ENCODE measurements around the gene CFL1. TPM values are rescaled to one million over a fixed set of nuclear protein-coding genes. Genes with fewer than 3 reads are reported as not detected.
A peak's percentile ranks its signal among the peaks of the same experiment; 100 is the strongest.

Gene CFL1
- total RNA-seq, 1 donor from 2014 or later, result 1,020 TPM

DNA sequence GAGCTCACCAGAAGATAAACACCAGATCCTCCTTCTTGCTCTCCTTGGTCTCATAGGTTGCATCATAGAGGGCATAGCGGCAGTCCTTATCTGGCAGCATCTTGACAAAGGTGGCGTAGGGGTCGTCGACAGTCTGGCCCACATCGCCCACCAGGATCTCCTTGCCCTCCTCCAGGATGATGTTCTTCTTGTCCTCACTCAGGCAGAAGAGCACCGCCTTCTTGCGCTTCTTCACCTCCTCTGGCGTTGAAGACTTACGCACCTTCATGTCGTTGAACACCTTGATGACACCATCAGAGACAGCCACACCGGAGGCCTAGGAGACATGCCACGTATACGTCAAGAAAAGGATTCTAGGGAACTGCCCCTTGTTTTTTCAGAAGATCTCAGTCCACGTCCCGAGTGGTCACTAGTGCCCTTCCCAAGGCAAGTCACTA, 2.0 kb downstream of the CFL1 start:
- H3K27me3 Mint-ChIP-seq (ENCODE audit: insufficient read depth), result no peaks in the 10 kb centered on the region
- H3K4me3 Mint-ChIP-seq, result peak overlapping the region; percentile 98
- no peak for DNase-seq (ENCODE audit: low spot score)
- H3K36me3 Mint-ChIP-seq (ENCODE audit: low read depth), result peaks cover 56% of the 10 kb centered on the region
- peaks cover 9% of the 10 kb centered on the region for H3K9me3 Mint-ChIP-seq
- intact Hi-C loops (cut with micrococcal nuclease), result loop anchor here (10.0 kb wide), 2 partner anchors 489 to 1549 kb away; partner anchors contain the start of genes B4GAT1, BRMS1, PPP1CA and TBC1D10C
- peaks cover 55% of the 10 kb centered on the region for H3K4me1 Mint-ChIP-seq (ENCODE audit: low read depth)
- H3K27ac Mint-ChIP-seq, result peak overlapping the region; percentile 80

DNA sequence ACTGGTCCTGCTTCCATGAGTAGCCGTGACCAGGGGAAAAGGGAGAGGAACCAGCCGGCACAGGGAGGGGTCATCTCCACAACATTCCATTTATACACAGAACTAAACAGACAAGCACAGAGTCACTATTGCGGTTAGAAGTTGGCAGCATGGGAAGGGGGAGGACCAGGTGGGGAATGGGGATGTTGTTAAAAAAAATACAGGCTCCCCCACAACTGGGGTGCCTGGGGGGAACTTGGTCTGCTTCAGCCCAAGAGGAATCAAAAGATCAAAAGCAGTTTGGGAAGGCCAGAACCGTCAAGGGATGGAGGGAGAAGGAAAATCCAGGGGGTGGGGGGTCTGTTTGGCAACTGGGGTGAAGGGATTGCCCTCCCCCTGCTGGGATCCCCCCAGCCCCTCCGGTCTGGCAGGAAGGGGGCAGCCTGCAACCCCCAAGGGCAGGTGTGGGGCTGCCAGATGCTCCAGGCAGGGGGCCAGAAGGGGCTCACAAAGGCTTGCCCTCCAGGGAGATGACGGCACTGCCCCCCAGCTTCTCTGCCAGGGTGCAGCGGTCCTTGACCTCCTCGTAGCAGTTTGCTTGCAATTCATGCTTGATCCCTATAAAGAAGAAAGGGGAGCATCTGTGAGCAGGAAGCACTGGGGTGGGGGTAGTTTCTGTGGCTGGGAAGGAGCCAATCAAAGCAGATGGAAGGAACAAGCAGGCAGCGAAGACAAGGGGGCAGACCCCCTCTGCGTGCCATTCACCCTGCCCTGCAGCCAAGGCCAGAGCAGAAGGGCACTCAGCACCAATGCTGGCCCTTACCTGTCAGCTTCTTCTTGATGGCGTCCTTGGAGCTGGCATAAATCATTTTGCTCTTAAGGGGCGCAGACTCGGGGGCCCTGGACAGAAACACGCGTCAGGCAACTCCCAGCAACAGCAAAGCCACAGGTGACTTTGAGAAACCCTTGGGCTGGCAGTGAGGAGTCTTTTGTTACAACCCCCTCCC, 2.8 kb downstream of the CFL1 start:
- no peak for DNase-seq (ENCODE audit: low spot score)
- intact Hi-C loops (cut with micrococcal nuclease), result loop anchor here (10.0 kb wide), 2 partner anchors 490 to 1550 kb away; partner anchors contain the start of genes B4GAT1, BRMS1, PPP1CA and TBC1D10C
- Mint-ChIP-seq H3K36me3 (ENCODE audit: low read depth) (peaks cover 55% of the 10 kb centered on the region), H3K27me3 (ENCODE audit: insufficient read depth) (no peaks in the 10 kb centered on the region), H3K4me3 (peak overlapping the region; percentile 98), H3K9me3 (peaks cover 9% of the 10 kb centered on the region), H3K27ac (peak overlapping the region; percentile 34), H3K4me1 (ENCODE audit: low read depth) (peaks cover 54% of the 10 kb centered on the region)

DNA sequence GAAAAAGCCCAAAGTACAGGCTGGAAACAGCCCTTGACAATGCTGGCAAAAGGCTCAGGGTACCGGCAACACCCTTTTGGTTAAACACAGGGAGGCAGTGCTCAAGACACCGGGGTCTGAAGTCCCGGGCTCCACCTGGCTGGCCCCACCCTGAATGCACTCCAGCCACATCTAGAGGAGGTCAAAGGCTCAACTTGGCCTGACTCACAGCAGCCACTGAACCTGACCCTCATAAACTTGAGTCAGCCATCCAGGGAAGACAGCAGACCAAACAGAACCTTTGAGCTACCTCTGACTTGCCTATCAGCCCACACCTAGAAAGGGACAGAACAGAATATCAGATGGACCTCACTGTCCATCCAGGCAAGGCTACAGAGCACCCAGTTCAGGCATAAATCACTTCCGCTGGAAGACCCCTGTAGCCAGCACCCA, 3.8 kb downstream of the CFL1 start:
- intact Hi-C loops (cut with micrococcal nuclease), result loop anchor here (10.0 kb wide), 2 partner anchors 491 to 1551 kb away; partner anchors contain the start of genes B4GAT1, BRMS1, PPP1CA and TBC1D10C
- Mint-ChIP-seq H3K4me3 (peak overlapping the region; percentile 77), H3K27me3 (ENCODE audit: insufficient read depth) (no peaks in the 10 kb centered on the region), H3K9me3 (peaks cover 9% of the 10 kb centered on the region), H3K27ac (no peak overlapping the region), H3K36me3 (ENCODE audit: low read depth) (peaks cover 55% of the 10 kb centered on the region), H3K4me1 (ENCODE audit: low read depth) (peaks cover 47% of the 10 kb centered on the region)
- DNase-seq (ENCODE audit: low spot score), result no peak

DNA sequence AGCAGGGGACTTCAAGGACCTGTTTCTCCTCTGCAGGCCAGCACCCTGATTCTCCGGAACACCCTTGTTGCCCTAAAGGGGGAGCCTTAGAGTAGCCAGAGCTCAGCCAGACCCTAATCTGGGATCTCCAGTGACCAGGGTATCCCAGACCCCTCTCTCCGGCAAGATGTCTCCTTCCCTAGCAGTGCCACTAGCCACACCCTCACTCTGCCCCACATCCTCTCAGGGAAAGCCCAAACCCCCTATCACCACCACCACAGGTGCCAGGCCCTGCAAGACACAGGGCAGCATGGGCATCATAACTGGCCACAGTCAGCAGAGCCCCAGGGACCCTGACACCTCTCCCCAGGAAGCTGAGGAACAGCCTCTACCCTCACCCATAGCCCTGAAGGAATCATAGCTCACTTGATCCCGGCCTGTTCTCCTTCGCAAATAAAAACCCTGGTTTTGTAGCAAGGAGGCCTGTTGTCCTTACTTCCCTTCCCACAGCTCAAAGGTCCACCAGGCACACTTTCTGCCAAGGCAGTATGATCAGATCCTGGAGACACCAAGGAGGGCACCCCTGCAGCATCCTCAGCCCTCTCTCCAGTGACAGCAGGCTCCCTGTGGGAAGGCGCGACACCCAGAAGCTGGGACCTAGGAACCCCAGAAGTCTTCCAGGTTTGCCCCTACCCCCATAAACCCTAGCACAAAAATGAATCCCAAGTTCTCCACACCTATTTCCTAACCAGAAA, 4.6 kb downstream of the CFL1 start:
- peak overlapping the region; percentile 7 for H3K4me3 Mint-ChIP-seq
- H3K9me3 Mint-ChIP-seq, result peaks cover 9% of the 10 kb centered on the region
- H3K27ac Mint-ChIP-seq, result peak overlapping the region; percentile 23
- DNase-seq (ENCODE audit: low spot score), result no peak
- intact Hi-C loops (cut with micrococcal nuclease), result loop anchor here (10.0 kb wide), 2 partner anchors 491 to 1551 kb away; partner anchors contain the start of genes B4GAT1, BRMS1, PPP1CA and TBC1D10C
- H3K36me3 Mint-ChIP-seq (ENCODE audit: low read depth), result peaks cover 55% of the 10 kb centered on the region
- H3K27me3 Mint-ChIP-seq (ENCODE audit: insufficient read depth), result no peaks in the 10 kb centered on the region
- peaks cover 40% of the 10 kb centered on the region for H3K4me1 Mint-ChIP-seq (ENCODE audit: low read depth)

- intact Hi-C loops (cut with micrococcal nuclease), result loop anchor here (10.0 kb wide), 2 partner anchors 492 to 1552 kb away; partner anchors contain the start of genes B4GAT1, BRMS1, PPP1CA and TBC1D10C
- Mint-ChIP-seq H3K27me3 (ENCODE audit: insufficient read depth) (peaks cover under 1% of the 10 kb centered on the region), H3K9me3 (peaks cover 9% of the 10 kb centered on the region), H3K4me1 (ENCODE audit: low read depth) (peaks cover 37% of the 10 kb centered on the region), H3K27ac (no peak overlapping the region), H3K4me3 (no peak overlapping the region), H3K36me3 (ENCODE audit: low read depth) (peaks cover 55% of the 10 kb centered on the region)
- no peak for DNase-seq (ENCODE audit: low spot score)
Measured at GRCh38 chr11:65852508-65853245, 5.3 kb downstream of the CFL1 start.

DNA sequence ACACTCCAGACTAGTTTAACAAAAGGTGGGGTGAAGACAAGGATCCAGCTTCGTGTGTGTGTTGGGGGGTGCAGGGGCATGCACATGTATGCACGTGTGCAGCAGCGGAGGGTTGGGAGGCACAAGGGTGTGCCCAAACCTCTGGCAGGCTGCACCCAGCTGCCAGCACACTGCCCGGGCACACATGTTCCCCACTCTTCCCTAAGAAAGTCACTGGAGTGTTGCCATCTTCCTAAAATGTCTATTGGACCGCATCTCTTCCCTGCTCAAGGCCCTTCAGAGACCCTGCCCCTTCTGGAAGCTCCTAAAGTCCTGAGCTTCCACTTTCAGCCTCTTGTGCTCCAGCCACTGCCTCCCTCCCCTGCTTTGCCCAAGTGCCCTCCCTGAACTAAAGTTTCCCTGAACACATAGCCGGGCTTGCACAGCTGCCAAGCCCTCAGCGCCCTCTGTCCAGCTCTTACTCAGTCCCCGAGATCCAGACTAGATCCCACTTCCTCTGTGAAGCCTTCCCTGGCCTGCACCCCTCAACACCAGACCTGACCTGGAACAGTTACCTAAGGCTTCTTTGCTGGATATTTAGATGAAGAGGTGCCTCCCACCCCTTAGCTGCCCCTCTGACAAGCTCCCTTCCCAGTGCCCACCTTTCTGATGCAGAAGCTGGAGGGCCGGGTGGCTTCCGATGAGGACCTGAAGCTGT, 6.0 kb downstream of the CFL1 start:
- Mint-ChIP-seq H3K27me3 (ENCODE audit: insufficient read depth) (peaks cover 1% of the 10 kb centered on the region), H3K4me3 (no peak overlapping the region), H3K27ac (no peak overlapping the region), H3K9me3 (peaks cover 9% of the 10 kb centered on the region), H3K4me1 (ENCODE audit: low read depth) (peaks cover 37% of the 10 kb centered on the region), H3K36me3 (ENCODE audit: low read depth) (peaks cover 54% of the 10 kb centered on the region)
- intact Hi-C loops (cut with micrococcal nuclease), result loop anchor here (10.0 kb wide), 2 partner anchors 493 to 1553 kb away; partner anchors contain the start of genes B4GAT1, BRMS1, PPP1CA and TBC1D10C
- no peak for DNase-seq (ENCODE audit: low spot score)

- peaks cover 1% of the 10 kb centered on the region for H3K27me3 Mint-ChIP-seq (ENCODE audit: insufficient read depth)
- H3K27ac Mint-ChIP-seq, result no peak overlapping the region
- intact Hi-C loops (cut with micrococcal nuclease), result loop anchor here (10.0 kb wide), 2 partner anchors 494 to 1554 kb away; partner anchors contain the start of genes B4GAT1, BRMS1, PPP1CA and TBC1D10C
- peaks cover 9% of the 10 kb centered on the region for H3K9me3 Mint-ChIP-seq
- no peak overlapping the region for H3K4me3 Mint-ChIP-seq
- H3K36me3 Mint-ChIP-seq (ENCODE audit: low read depth), result peaks cover 46% of the 10 kb centered on the region
- peaks cover 29% of the 10 kb centered on the region for H3K4me1 Mint-ChIP-seq (ENCODE audit: low read depth)
- no peak for DNase-seq (ENCODE audit: low spot score)
Measured at GRCh38 chr11:65851083-65851579, 6.8 kb downstream of the CFL1 start.

GRCh38 chr11:65850217-65851082, 7.5 kb downstream of the CFL1 start:
- peaks cover 23% of the 10 kb centered on the region for H3K4me1 Mint-ChIP-seq (ENCODE audit: low read depth)
- intact Hi-C loops (cut with micrococcal nuclease), result loop anchor here (10.0 kb wide), 2 partner anchors 494 to 1554 kb away; partner anchors contain the start of genes B4GAT1, BRMS1, PPP1CA and TBC1D10C
- DNase-seq (ENCODE audit: low spot score), result no peak
- peaks cover 39% of the 10 kb centered on the region for H3K36me3 Mint-ChIP-seq (ENCODE audit: low read depth)
- H3K4me3 Mint-ChIP-seq, result no peak overlapping the region
- no peak overlapping the region for H3K27ac Mint-ChIP-seq
- peaks cover 9% of the 10 kb centered on the region for H3K9me3 Mint-ChIP-seq
- H3K27me3 Mint-ChIP-seq (ENCODE audit: insufficient read depth), result peaks cover 1% of the 10 kb centered on the region

GRCh38 chr11:65849771-65850216, 8.2 kb downstream of the CFL1 start:
- no peak for DNase-seq (ENCODE audit: low spot score)
- no peak overlapping the region for H3K27ac Mint-ChIP-seq
- H3K36me3 Mint-ChIP-seq (ENCODE audit: low read depth), result peaks cover 35% of the 10 kb centered on the region
- peaks cover 1% of the 10 kb centered on the region for H3K27me3 Mint-ChIP-seq (ENCODE audit: insufficient read depth)
- intact Hi-C loops (cut with micrococcal nuclease), result loop anchor here (10.0 kb wide), 2 partner anchors 495 to 1555 kb away; partner anchors contain the start of genes B4GAT1, BRMS1, PPP1CA and TBC1D10C
- H3K4me1 Mint-ChIP-seq (ENCODE audit: low read depth), result peaks cover 17% of the 10 kb centered on the region
- H3K9me3 Mint-ChIP-seq, result peaks cover 9% of the 10 kb centered on the region
- H3K4me3 Mint-ChIP-seq, result no peak overlapping the region

DNA sequence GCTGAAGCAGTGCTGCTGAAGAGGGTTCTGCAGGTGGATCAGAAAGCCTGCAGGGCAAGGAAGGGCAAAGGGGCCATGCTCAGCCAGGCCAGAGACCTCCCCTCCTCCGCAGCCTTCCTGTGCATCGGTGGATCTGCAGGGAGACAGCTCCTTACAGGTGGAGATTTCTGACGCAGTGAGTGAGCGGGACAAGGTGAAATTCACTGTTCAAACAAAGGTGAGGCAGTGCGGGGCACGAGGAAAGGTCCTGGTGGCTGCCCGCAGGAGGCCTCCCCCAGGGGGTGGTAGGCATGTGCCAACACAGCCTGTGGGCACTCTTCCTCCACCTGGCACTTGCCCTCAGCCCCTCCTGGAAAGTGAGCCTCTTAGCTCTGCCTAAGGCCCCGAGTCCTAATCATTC, 8.6 kb downstream of the CFL1 start:
- intact Hi-C loops (cut with micrococcal nuclease), result no loop called here
- peaks cover 13% of the 10 kb centered on the region for H3K4me1 Mint-ChIP-seq (ENCODE audit: low read depth)

More for the DNA sequence above, 8.6 kb downstream of the CFL1 start:
- DNase-seq (ENCODE audit: low spot score), result no peak
- H3K27ac Mint-ChIP-seq, result no peak overlapping the region
- peaks cover 9% of the 10 kb centered on the region for H3K9me3 Mint-ChIP-seq
- H3K4me3 Mint-ChIP-seq, result no peak overlapping the region
- peaks cover 1% of the 10 kb centered on the region for H3K27me3 Mint-ChIP-seq (ENCODE audit: insufficient read depth)
- peaks cover 30% of the 10 kb centered on the region for H3K36me3 Mint-ChIP-seq (ENCODE audit: low read depth)
